Measurements from ENCODE around the gene NOX4. TPM values are rescaled to one million over a fixed set of nuclear protein-coding genes. Genes with fewer than 3 reads are reported as not detected.

Gene NOX4
- total and polyA plus RNA-seq, 10 donors = 0.54 to 3.9 (median 0.97) TPM

GRCh38 chr11:89516496-89516895 is 25.3 kb upstream of the NOX4 start:
- DNase-seq = no peak
- intact Hi-C loops (cut with DNase I; ENCODE audit: low total_unique reads) = no loop called here
- Histone ChIP-seq H3K4me1 (no peaks in the 10 kb centered on the region), H3K36me3 (no peaks in the 10 kb centered on the region), H3K27me3 (replicated peaks in 1 of 7) (no peaks in the 10 kb centered on the region), H3K4me3 (no peak overlapping the region), H3K27ac (no peak overlapping the region), H3K9me3 (peaks cover 0 to 24% (median 8%) of the 10 kb centered on the region in 8 donors)
- TF ChIP-seq CTCF (IDR thresholded peaks at IDR 0.05 in 8 of 11, conservative IDR thresholded peaks at IDR 0.05 in 3 of 11) (no peak), POLR2AphosphoS5 (IDR thresholded peaks at IDR 0.05) (no peak), POLR2A (IDR thresholded peaks at IDR 0.05) (no peak)
- 61 to 73% (median 64%) methylated on average over 2 of the region's 2 CpGs for WGBS, 5 donors

- TF ChIP-seq POLR2AphosphoS5 (IDR thresholded peaks at IDR 0.05) (no peak), CTCF (IDR thresholded peaks at IDR 0.05 in 8 of 11, conservative IDR thresholded peaks at IDR 0.05 in 3 of 11) (no peak), POLR2A (IDR thresholded peaks at IDR 0.05) (no peak)
- no peak overlapping the region for H3K27ac ChIP-seq
- H3K9me3 ChIP-seq = peaks cover 0 to 4% (median 0%) of the 10 kb centered on the region in 8 donors
- no peak overlapping the region for H3K4me3 ChIP-seq
- intact Hi-C loops (cut with DNase I; ENCODE audit: low total_unique reads) = no loop called here
- H3K36me3 ChIP-seq = no peaks in the 10 kb centered on the region
- no peak for DNase-seq
- no peaks in the 10 kb centered on the region for H3K4me1 ChIP-seq
- H3K27me3 ChIP-seq (replicated peaks in 1 of 7) = no peaks in the 10 kb centered on the region
- WGBS, 5 donors = 86 to 92% (median 91%) methylated on average over 5 of the region's 5 CpGs
These were observed 17.4 kb upstream of the NOX4 start for GRCh38 chr11:89508544-89508943.

- no peak for DNase-seq
- H3K27me3 ChIP-seq (replicated peaks in 1 of 7) = no peaks in the 10 kb centered on the region
- H3K4me3 ChIP-seq = no peak overlapping the region
- no peaks in the 10 kb centered on the region for H3K36me3 ChIP-seq
- TF ChIP-seq CTCF (IDR thresholded peaks at IDR 0.05 in 8 of 11, conservative IDR thresholded peaks at IDR 0.05 in 3 of 11) (no peak), POLR2A (IDR thresholded peaks at IDR 0.05) (no peak), POLR2AphosphoS5 (IDR thresholded peaks at IDR 0.05) (no peak)
- no peak overlapping the region for H3K27ac ChIP-seq
- no peaks in the 10 kb centered on the region for H3K9me3 ChIP-seq
- no peaks in the 10 kb centered on the region for H3K4me1 ChIP-seq
- WGBS, 5 donors = 71 to 87% (median 81%) methylated on average over 2 of the region's 2 CpGs
- intact Hi-C loops (cut with DNase I; ENCODE audit: low total_unique reads) = no loop called here
These were observed 13.1 kb upstream of the NOX4 start for GRCh38 chr11:89504270-89504669.

GRCh38 chr11:89503422-89503821 is 12.2 kb upstream of the NOX4 start:
- Histone ChIP-seq H3K4me1 (no peaks in the 10 kb centered on the region), H3K36me3 (no peaks in the 10 kb centered on the region), H3K9me3 (no peaks in the 10 kb centered on the region), H3K27me3 (replicated peaks in 1 of 7) (no peaks in the 10 kb centered on the region), H3K4me3 (no peak overlapping the region), H3K27ac (no peak overlapping the region)
- TF ChIP-seq POLR2AphosphoS5 (IDR thresholded peaks at IDR 0.05) (no peak), CTCF (IDR thresholded peaks at IDR 0.05 in 8 of 11, conservative IDR thresholded peaks at IDR 0.05 in 3 of 11) (no peak), POLR2A (IDR thresholded peaks at IDR 0.05) (no peak)
- intact Hi-C loops (cut with DNase I; ENCODE audit: low total_unique reads) = no loop called here
- no peak for DNase-seq
- 74 to 90% (median 78%) methylated on average over 2 of the region's 2 CpGs for WGBS, 5 donors
